ENCODE data around the gene THAP12.
"Not testable (repeated sequence)": the region's sequence is repeated elsewhere in the genome, so short reads cannot be mapped to it uniquely, and the experiment has no call there.

THAP12 gene

GRCh38 chr11:76323375-76323774 is 57.6 kb downstream of the THAP12 start:
- DNase-seq = not testable (repeated sequence)

GRCh38 chr11:76322942-76323341 is 58.0 kb downstream of the THAP12 start:
- DNase-seq = no peak

- no peak for DNase-seq
These were observed 58.4 kb downstream of the THAP12 start for GRCh38 chr11:76322540-76322939.

GRCh38 chr11:76321820-76322524 is 59.0 kb downstream of the THAP12 start:
- DNase-seq = no peak

- no peak for DNase-seq
These were observed 59.6 kb downstream of the THAP12 start for GRCh38 chr11:76321340-76321739.

- DNase-seq = no peak
These were observed 60.0 kb downstream of the THAP12 start for GRCh38 chr11:76320929-76321328.

- not testable (repeated sequence) for DNase-seq
These were observed 61.1 kb downstream of the THAP12 start for GRCh38 chr11:76319798-76320197.

- DNase-seq = peak; percentile 73 to 82
These were observed 62.1 kb downstream of the THAP12 start for GRCh38 chr11:76318744-76319384.

GRCh38 chr11:76317296-76317695 is 63.6 kb downstream of the THAP12 start:
- DNase-seq = no peak

- no peak for DNase-seq
These were observed 64.2 kb downstream of the THAP12 start for GRCh38 chr11:76316726-76317125.

GRCh38 chr11:76315182-76315853 is 65.6 kb downstream of the THAP12 start:
- no peak for DNase-seq

GRCh38 chr11:76314741-76315090 is 66.2 kb downstream of the THAP12 start:
- no peak for DNase-seq

- DNase-seq = no peak
These were observed 66.8 kb downstream of the THAP12 start for GRCh38 chr11:76313913-76314740.

GRCh38 chr11:76313271-76313670 is 67.7 kb downstream of the THAP12 start:
- DNase-seq = no peak

- peak in 1 of 2 experiments; percentile 24 for DNase-seq
These were observed 69.9 kb downstream of the THAP12 start for GRCh38 chr11:76310832-76311595.

GRCh38 chr11:76307978-76308747 is 72.8 kb downstream of the THAP12 start:
- no peak for DNase-seq

GRCh38 chr11:76307396-76307795 is 73.5 kb downstream of the THAP12 start:
- no peak for DNase-seq

- no peak for DNase-seq
These were observed 77.5 kb downstream of the THAP12 start for GRCh38 chr11:76303399-76303798.

GRCh38 chr11:76302996-76303395 is 77.9 kb downstream of the THAP12 start:
- DNase-seq = no peak

Data from SHP77 (cell line).